ENCODE results near the gene SLC16A3.

- TF ChIP-seq ZNF274 (IDR thresholded peaks at IDR 0.05; ENCODE audit: low read depth, low read length) (no peak), YY1 (IDR thresholded peaks at IDR 0.05; ENCODE audit: insufficient read depth, insufficient read length) (no peak)
Observed at GRCh38 chr17:82253179-82253544, 24.3 kb downstream of the SLC16A3 start.
